ENCODE data around the gene ZNF850.
A peak's percentile ranks its signal among the peaks of the same experiment; 100 is the strongest.

Gene ZNF850

GRCh38 chr19:36719687-36720556 lies 52.7 kb downstream of the ZNF850 start:
- TF ChIP-seq, protein P1, sequence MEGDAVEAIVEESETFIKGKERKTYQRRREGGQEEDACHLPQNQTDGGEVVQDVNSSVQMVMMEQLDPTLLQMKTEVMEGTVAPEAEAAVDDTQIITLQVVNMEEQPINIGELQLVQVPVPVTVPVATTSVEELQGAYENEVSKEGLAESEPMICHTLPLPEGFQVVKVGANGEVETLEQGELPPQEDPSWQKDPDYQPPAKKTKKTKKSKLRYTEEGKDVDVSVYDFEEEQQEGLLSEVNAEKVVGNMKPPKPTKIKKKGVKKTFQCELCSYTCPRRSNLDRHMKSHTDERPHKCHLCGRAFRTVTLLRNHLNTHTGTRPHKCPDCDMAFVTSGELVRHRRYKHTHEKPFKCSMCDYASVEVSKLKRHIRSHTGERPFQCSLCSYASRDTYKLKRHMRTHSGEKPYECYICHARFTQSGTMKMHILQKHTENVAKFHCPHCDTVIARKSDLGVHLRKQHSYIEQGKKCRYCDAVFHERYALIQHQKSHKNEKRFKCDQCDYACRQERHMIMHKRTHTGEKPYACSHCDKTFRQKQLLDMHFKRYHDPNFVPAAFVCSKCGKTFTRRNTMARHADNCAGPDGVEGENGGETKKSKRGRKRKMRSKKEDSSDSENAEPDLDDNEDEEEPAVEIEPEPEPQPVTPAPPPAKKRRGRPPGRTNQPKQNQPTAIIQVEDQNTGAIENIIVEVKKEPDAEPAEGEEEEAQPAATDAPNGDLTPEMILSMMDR (conservative IDR thresholded peaks at IDR 0.05; ENCODE audit: low read depth, low read length): no peak
- Histone ChIP-seq H3K27ac (no peak overlapping the region), H3K4me1 (ENCODE audit: low read depth, poor library complexity, severe bottlenecking) (no peaks in the 10 kb centered on the region), H3K79me2 (ENCODE audit: insufficient read depth, low read depth) (no peaks in the 10 kb centered on the region), H3K9ac (no peak overlapping the region), H3K36me3 (ENCODE audit: insufficient read depth) (peaks cover 29% of the 10 kb centered on the region), H4K20me1 (ENCODE audit: insufficient read depth) (no peaks in the 10 kb centered on the region), H3K4me2 (no peak overlapping the region), H2AFZ (ENCODE audit: low read depth) (no peak overlapping the region), H3K4me3 (IDR thresholded peaks at IDR 0.05; ENCODE audit: insufficient read depth, low read depth, low read length) (no peak overlapping the region), H3K27me3 (ENCODE audit: insufficient read depth, low read depth) (no peaks in the 10 kb centered on the region)

DNA sequence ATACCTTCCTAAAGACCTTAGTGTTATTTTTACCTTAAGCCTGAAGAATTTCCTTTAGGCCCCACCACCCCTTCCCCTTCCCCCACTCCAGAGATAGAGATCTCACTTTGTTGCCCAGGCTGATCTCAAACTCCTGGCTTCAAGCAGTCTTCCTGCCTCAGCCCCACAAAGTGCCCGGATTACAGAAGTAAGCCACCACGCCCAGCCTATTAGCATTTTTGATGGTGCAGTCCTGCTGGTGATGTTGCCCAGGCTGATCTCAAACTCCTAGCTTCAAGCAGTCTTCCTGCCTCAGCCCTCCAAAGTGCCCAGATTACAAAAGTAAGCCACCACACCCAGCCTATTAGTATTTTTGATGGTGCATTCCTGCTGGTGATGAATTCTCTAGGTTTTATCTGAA lies 63.2 kb downstream of the ZNF850 start:
- Histone ChIP-seq H3K36me3 (ENCODE audit: insufficient read depth) (peaks cover 26% of the 10 kb centered on the region; the same call in 1 of the 2 replicates), H4K20me1 (ENCODE audit: insufficient read depth) (no peaks in the 10 kb centered on the region), H3K9ac (no peak overlapping the region), H3K4me2 (no peak overlapping the region), H3K4me3 (IDR thresholded peaks at IDR 0.05; ENCODE audit: insufficient read depth, low read depth, low read length) (no peak overlapping the region), H2AFZ (ENCODE audit: low read depth) (no peak overlapping the region), H3K79me2 (ENCODE audit: insufficient read depth, low read depth) (peaks cover 47% of the 10 kb centered on the region; the same call in 1 of the 2 replicates), H3K4me1 (ENCODE audit: low read depth, poor library complexity, severe bottlenecking) (no peaks in the 10 kb centered on the region), H3K27me3 (ENCODE audit: insufficient read depth, low read depth) (no peaks in the 10 kb centered on the region), H3K27ac (no peak overlapping the region)
- TF ChIP-seq, protein P1 (conservative IDR thresholded peaks at IDR 0.05; ENCODE audit: low read depth, low read length): no peak

GRCh38 chr19:36707134-36707533 lies 65.5 kb downstream of the ZNF850 start:
- Histone ChIP-seq H3K9ac (no peak overlapping the region), H3K4me3 (IDR thresholded peaks at IDR 0.05; ENCODE audit: insufficient read depth, low read depth, low read length) (no peak overlapping the region), H3K4me2 (no peak overlapping the region), H3K79me2 (ENCODE audit: insufficient read depth, low read depth) (peaks cover 51% of the 10 kb centered on the region; the same call in 1 of the 2 replicates), H3K36me3 (ENCODE audit: insufficient read depth) (peaks cover 8% of the 10 kb centered on the region; the same call in 1 of the 2 replicates), H3K4me1 (ENCODE audit: low read depth, poor library complexity, severe bottlenecking) (no peaks in the 10 kb centered on the region), H2AFZ (ENCODE audit: low read depth) (no peak overlapping the region), H3K27me3 (ENCODE audit: insufficient read depth, low read depth) (no peaks in the 10 kb centered on the region), H4K20me1 (ENCODE audit: insufficient read depth) (no peaks in the 10 kb centered on the region), H3K27ac (no peak overlapping the region)
- TF ChIP-seq, protein P1 (conservative IDR thresholded peaks at IDR 0.05; ENCODE audit: low read depth, low read length): no peak

- peak overlapping the region; percentile 75 for H3K4me2 ChIP-seq
- peaks cover 20% of the 10 kb centered on the region; the same call in 1 of the 2 replicates for H3K79me2 ChIP-seq (ENCODE audit: insufficient read depth, low read depth)
- no peak overlapping the region for H3K4me3 ChIP-seq (IDR thresholded peaks at IDR 0.05; ENCODE audit: insufficient read depth, low read depth, low read length)
- H4K20me1 ChIP-seq (ENCODE audit: insufficient read depth): no peaks in the 10 kb centered on the region
- H3K9ac ChIP-seq: peak overlapping the region; percentile 47; the same call in 1 of the 2 replicates
- peak overlapping the region; percentile 41; the same call in 1 of the 2 replicates for H3K27ac ChIP-seq
- no peaks in the 10 kb centered on the region for H3K27me3 ChIP-seq (ENCODE audit: insufficient read depth, low read depth)
- peaks cover 35% of the 10 kb centered on the region; the same call in 1 of the 2 replicates for H3K36me3 ChIP-seq (ENCODE audit: insufficient read depth)
- TF ChIP-seq, protein P1 (conservative IDR thresholded peaks at IDR 0.05; ENCODE audit: low read depth, low read length): no peak
- no peaks in the 10 kb centered on the region for H3K4me1 ChIP-seq (ENCODE audit: low read depth, poor library complexity, severe bottlenecking)
- H2AFZ ChIP-seq (ENCODE audit: low read depth): peak overlapping the region; percentile 88
Measured at GRCh38 chr19:36688058-36688457, 84.5 kb downstream of the ZNF850 start.

All from KMS-11 (cell line).